ENCODE results near the gene OBSCN.
A peak's percentile ranks its signal among the peaks of the same experiment; 100 is the strongest.

- TF ChIP-seq, protein P1, sequence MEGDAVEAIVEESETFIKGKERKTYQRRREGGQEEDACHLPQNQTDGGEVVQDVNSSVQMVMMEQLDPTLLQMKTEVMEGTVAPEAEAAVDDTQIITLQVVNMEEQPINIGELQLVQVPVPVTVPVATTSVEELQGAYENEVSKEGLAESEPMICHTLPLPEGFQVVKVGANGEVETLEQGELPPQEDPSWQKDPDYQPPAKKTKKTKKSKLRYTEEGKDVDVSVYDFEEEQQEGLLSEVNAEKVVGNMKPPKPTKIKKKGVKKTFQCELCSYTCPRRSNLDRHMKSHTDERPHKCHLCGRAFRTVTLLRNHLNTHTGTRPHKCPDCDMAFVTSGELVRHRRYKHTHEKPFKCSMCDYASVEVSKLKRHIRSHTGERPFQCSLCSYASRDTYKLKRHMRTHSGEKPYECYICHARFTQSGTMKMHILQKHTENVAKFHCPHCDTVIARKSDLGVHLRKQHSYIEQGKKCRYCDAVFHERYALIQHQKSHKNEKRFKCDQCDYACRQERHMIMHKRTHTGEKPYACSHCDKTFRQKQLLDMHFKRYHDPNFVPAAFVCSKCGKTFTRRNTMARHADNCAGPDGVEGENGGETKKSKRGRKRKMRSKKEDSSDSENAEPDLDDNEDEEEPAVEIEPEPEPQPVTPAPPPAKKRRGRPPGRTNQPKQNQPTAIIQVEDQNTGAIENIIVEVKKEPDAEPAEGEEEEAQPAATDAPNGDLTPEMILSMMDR (conservative IDR thresholded peaks at IDR 0.05) = no peak
- TF ChIP-seq ZFX (IDR thresholded peaks at IDR 0.05) = peak; percentile 24; the same call in 1 of the 2 replicates
Observed at GRCh38 chr1:228174482-228175315, 33.1 kb upstream of the OBSCN start.

All from C4-2B (cell line).